Muscle of leg (tissue), 11 donors: ENCODE results near the gene NUMB. TPM values are rescaled to one million over a fixed set of nuclear protein-coding genes. Genes with fewer than 3 reads are reported as not detected.

Source experiments
- DNase-seq: peaks from one replicate; pipeline ENCODE4 v3.0.0; 2013
- H3K27ac ChIP-seq: one replicate; pipeline ENCODE4 v1.5.1; 2013; ENCODE audit warnings: mild to moderate bottlenecking, low read length, control low read depth
- H3K27me3 ChIP-seq: one replicate; pipeline ENCODE4 v1.6.1; 2013; ENCODE audit warnings: low read length; ENCODE audit not compliant: control insufficient read depth, insufficient read depth
- H3K36me3 ChIP-seq: one replicate; pipeline ENCODE4 v1.6.1; 2013; ENCODE audit warnings: low read length; ENCODE audit not compliant: control insufficient read depth, insufficient read depth
- H3K4me1 ChIP-seq: one replicate; pipeline ENCODE4 v1.6.1; 2013; ENCODE audit warnings: low read length; ENCODE audit not compliant: control insufficient read depth, insufficient read depth
- H3K4me3 ChIP-seq: one replicate; pipeline ENCODE4 v1.5.1; 2013; ENCODE audit warnings: low read length, control low read depth
- H3K9me3 ChIP-seq: replicated peaks from 2 replicates; pipeline ENCODE4 v1.6.1; 2013; ENCODE audit warnings: low read depth, low read length; ENCODE audit not compliant: control insufficient read depth
- WGBS: methylation state at CpG from one replicate; pipeline ENCODE4 v1.1.5; 2013; ENCODE audit warnings: missing lambda C conversion rate; ENCODE audit not compliant: insufficient coverage; 5-methylcytosine and 5-hydroxymethylcytosine counted together
- polyA plus RNA-seq, 8 donors: library from polyadenylated mRNA; unstranded; fragments of 120-200 nt; gene quantifications; one replicate each; pipeline versions ENCODE4 v1.2.1 to v1.2.3, GENCODE V29; 2013; ENCODE audit warnings: inconsistent platforms in 1 of 8, low replicate concordance in 1 of 8; ENCODE audit not compliant: insufficient read length in 8 of 8, insufficient read depth in 1 of 8
- total RNA-seq: library from RNA; stranded (reverse); fragments of 120-200 nt; gene quantifications from one replicate; pipeline ENCODE4 v1.2.4, GENCODE V29; 2013

The NUMB gene
- total and polyA plus RNA-seq, 9 donors, result 15.1 to 38.7 (median 29.8) TPM

GRCh38 chr14:73242357-73242901, 215.9 kb downstream of the NUMB start:
- Histone ChIP-seq H3K36me3 (no peaks in the 10 kb centered on the region), H3K27ac (no peak overlapping the region), H3K27me3 (peaks cover 79% of the 10 kb centered on the region), H3K4me3 (no peak overlapping the region), H3K4me1 (peaks cover 26% of the 10 kb centered on the region), H3K9me3 (peaks cover 2% of the 10 kb centered on the region)
- WGBS, result 50% methylated on average over 1 of the region's 6 CpGs
- no peak for DNase-seq

- Histone ChIP-seq H3K9me3 (peaks cover 2% of the 10 kb centered on the region), H3K36me3 (no peaks in the 10 kb centered on the region), H3K4me3 (no peak overlapping the region), H3K27ac (no peak overlapping the region), H3K4me1 (peaks cover 31% of the 10 kb centered on the region), H3K27me3 (peaks cover 81% of the 10 kb centered on the region)
- 80% methylated on average over 17 of the region's 19 CpGs for WGBS
- no peak for DNase-seq
These were observed 216.7 kb downstream of the NUMB start for GRCh38 chr14:73241481-73242165.

GRCh38 chr14:73240816-73241480, 217.4 kb downstream of the NUMB start:
- no peaks in the 10 kb centered on the region for H3K36me3 ChIP-seq
- no peak overlapping the region for H3K27ac ChIP-seq
- peak; percentile 37 for DNase-seq
- H3K9me3 ChIP-seq, result peaks cover 2% of the 10 kb centered on the region
- peaks cover 81% of the 10 kb centered on the region for H3K27me3 ChIP-seq
- peaks cover 34% of the 10 kb centered on the region for H3K4me1 ChIP-seq
- WGBS, result 72% methylated on average over 10 of the region's 10 CpGs
- no peak overlapping the region for H3K4me3 ChIP-seq

GRCh38 chr14:73239393-73240241, 218.7 kb downstream of the NUMB start:
- H3K4me3 ChIP-seq, result peak overlapping the region; percentile 8
- WGBS, result 5% methylated on average over 42 of the region's 48 CpGs
- no peaks in the 10 kb centered on the region for H3K36me3 ChIP-seq
- H3K4me1 ChIP-seq, result peaks cover 32% of the 10 kb centered on the region
- H3K27ac ChIP-seq, result no peak overlapping the region
- peak; percentile 64 for DNase-seq
- H3K27me3 ChIP-seq, result peaks cover 81% of the 10 kb centered on the region
- peaks cover 2% of the 10 kb centered on the region for H3K9me3 ChIP-seq

GRCh38 chr14:73238941-73239340, 219.4 kb downstream of the NUMB start:
- no peaks in the 10 kb centered on the region for H3K36me3 ChIP-seq
- H3K27ac ChIP-seq, result no peak overlapping the region
- 83% methylated on average over 10 of the region's 11 CpGs for WGBS
- H3K9me3 ChIP-seq, result peaks cover 2% of the 10 kb centered on the region
- peaks cover 82% of the 10 kb centered on the region for H3K27me3 ChIP-seq
- DNase-seq, result no peak
- H3K4me3 ChIP-seq, result no peak overlapping the region
- H3K4me1 ChIP-seq, result peaks cover 32% of the 10 kb centered on the region

- Histone ChIP-seq H3K27ac (no peak overlapping the region), H3K36me3 (no peaks in the 10 kb centered on the region), H3K27me3 (peaks cover 82% of the 10 kb centered on the region), H3K4me1 (peaks cover 32% of the 10 kb centered on the region), H3K9me3 (no peaks in the 10 kb centered on the region), H3K4me3 (peak overlapping the region; percentile 13)
- DNase-seq, result no peak
- 40% methylated on average over 2 of the region's 10 CpGs for whole genome bisulfite sequencing
These were observed 219.9 kb downstream of the NUMB start for GRCh38 chr14:73238424-73238852.

GRCh38 chr14:73237786-73238423, 220.4 kb downstream of the NUMB start:
- WGBS, result 2% methylated on average over 60 of the region's 73 CpGs
- no peaks in the 10 kb centered on the region for H3K36me3 ChIP-seq
- H3K27ac ChIP-seq, result no peak overlapping the region
- peaks cover 32% of the 10 kb centered on the region for H3K4me1 ChIP-seq
- DNase-seq, result no peak
- H3K4me3 ChIP-seq, result peak overlapping the region; percentile 32
- H3K27me3 ChIP-seq, result peaks cover 84% of the 10 kb centered on the region
- no peaks in the 10 kb centered on the region for H3K9me3 ChIP-seq

- Histone ChIP-seq H3K27me3 (peaks cover 84% of the 10 kb centered on the region), H3K4me1 (peaks cover 36% of the 10 kb centered on the region), H3K36me3 (no peaks in the 10 kb centered on the region), H3K9me3 (no peaks in the 10 kb centered on the region), H3K27ac (no peak within 1 kb of the TSS), H3K4me3 (peak within 1 kb of the TSS; percentile 32)
- 2% methylated on average over 46 of the region's 48 CpGs for WGBS
- DNase-seq, result no peak
These were observed 221.0 kb downstream of the NUMB start, which contains the start of gene PAPLN for GRCh38 chr14:73237219-73237785. TSS of gene PAPLN (plus strand) at chr14:73237506. CDS start at chr14:73239779, 2,273 bp downstream.

GRCh38 chr14:73236752-73237218, 221.6 kb downstream of the NUMB start:
- no peaks in the 10 kb centered on the region for H3K36me3 ChIP-seq
- no peak for DNase-seq
- H3K9me3 ChIP-seq, result no peaks in the 10 kb centered on the region
- H3K27ac ChIP-seq, result no peak overlapping the region
- H3K4me3 ChIP-seq, result no peak overlapping the region
- 29% methylated on average over 7 of the region's 7 CpGs for WGBS
- H3K27me3 ChIP-seq, result peaks cover 83% of the 10 kb centered on the region
- peaks cover 41% of the 10 kb centered on the region for H3K4me1 ChIP-seq
